Measurements from ENCODE around the gene C8B. TPM values are rescaled to one million over a fixed set of nuclear protein-coding genes. Genes with fewer than 3 reads are reported as not detected.

The C8B gene
- total RNA-seq, 1 donor from 2014 or later = not detected

DNA sequence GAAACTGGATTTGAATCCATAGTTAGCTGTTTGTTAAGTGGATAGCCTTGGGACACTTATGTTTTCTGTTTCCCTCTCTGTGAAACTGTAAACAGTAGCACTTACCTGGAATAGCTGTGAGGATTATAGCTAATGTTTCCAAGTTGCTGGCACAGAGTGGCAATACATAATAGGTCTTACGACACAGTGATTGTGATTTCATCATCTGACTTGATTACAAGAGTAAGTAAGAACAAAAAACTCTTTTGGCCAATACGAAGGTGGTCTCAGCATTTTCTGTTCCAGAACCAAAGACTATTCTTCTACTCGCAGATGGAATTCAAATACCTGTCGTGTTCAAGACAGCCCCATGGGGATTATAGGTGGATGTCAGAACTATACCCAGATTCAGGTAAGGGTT is 2.1 kb downstream of the C8B start:
- Histone ChIP-seq H3K27ac (ENCODE audit: low read depth, low read length) (no peak overlapping the region), H3K4me3 (ENCODE audit: low read length in 3 of 3) (no peak overlapping the region), H3K4me1 (ENCODE audit: control insufficient read depth in 3 of 3, insufficient read depth in 3 of 3, low read length in 3 of 3) (no peaks in the 10 kb centered on the region), H3K36me3 (ENCODE audit: control insufficient read depth in 3 of 3, insufficient read depth in 3 of 3, low read length in 3 of 3) (no peaks in the 10 kb centered on the region), H3K9ac (ENCODE audit: low read depth in 1 of 3, low read length in 3 of 3) (no peak overlapping the region), H3K9me3 (ENCODE audit: control insufficient read depth in 3 of 3, low read length in 3 of 3) (no peaks in the 10 kb centered on the region), H3K27me3 (ENCODE audit: control insufficient read depth in 3 of 3, insufficient read depth in 3 of 3, low read length in 3 of 3) (no peaks in the 10 kb centered on the region)

DNA sequence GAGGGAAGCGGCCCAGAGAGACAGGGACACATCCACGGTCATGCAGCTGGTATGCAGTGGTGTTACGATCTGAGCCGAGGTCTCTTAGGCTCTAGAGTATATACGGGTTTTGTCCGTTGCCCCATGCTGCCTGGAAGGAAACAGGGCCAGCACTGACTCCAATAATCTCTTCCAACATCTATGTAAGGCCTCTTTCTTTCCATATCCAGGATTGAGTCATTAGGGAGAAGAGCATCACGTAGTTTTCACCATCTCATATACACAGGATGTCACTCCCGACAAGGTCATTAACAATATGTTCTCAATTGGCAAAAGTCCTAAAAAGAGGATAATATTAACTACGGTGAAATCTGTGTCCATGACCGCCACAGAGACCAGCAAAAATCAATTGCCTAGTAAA is 4.4 kb downstream of the C8B start:
- Histone ChIP-seq H3K36me3 (ENCODE audit: control insufficient read depth in 3 of 3, insufficient read depth in 3 of 3, low read length in 3 of 3) (no peaks in the 10 kb centered on the region), H3K4me1 (ENCODE audit: control insufficient read depth in 3 of 3, insufficient read depth in 3 of 3, low read length in 3 of 3) (no peaks in the 10 kb centered on the region), H3K27me3 (ENCODE audit: control insufficient read depth in 3 of 3, insufficient read depth in 3 of 3, low read length in 3 of 3) (no peaks in the 10 kb centered on the region), H3K9ac (ENCODE audit: low read depth in 1 of 3, low read length in 3 of 3) (no peak overlapping the region), H3K4me3 (ENCODE audit: low read length in 3 of 3) (no peak overlapping the region), H3K9me3 (ENCODE audit: control insufficient read depth in 3 of 3, low read length in 3 of 3) (no peaks in the 10 kb centered on the region), H3K27ac (ENCODE audit: low read depth, low read length) (no peak overlapping the region)

DNA sequence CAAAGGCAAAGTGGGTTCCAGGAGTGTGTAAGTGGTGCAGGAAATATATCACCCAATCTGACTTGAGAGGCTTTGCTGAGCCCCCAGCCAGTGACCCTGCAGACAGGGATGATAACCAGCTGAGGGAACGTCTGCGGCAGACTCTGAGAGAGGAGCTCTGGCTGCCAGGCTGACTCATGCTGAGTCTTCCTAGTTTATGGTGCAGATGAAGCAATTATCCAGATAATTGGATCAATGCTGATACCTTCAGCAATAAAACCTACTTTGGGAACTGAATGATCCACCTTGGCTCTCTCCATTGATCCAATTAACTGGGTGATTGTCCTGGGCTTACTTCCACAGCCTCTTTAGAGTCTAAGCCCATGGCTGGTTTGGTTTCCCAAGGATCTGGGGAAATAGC is 7.3 kb downstream of the C8B start:
- no peaks in the 10 kb centered on the region for H3K4me1 ChIP-seq (ENCODE audit: control insufficient read depth in 3 of 3, insufficient read depth in 3 of 3, low read length in 3 of 3)
- H3K36me3 ChIP-seq (ENCODE audit: control insufficient read depth in 3 of 3, insufficient read depth in 3 of 3, low read length in 3 of 3) = no peaks in the 10 kb centered on the region
- no peak overlapping the region for H3K9ac ChIP-seq (ENCODE audit: low read depth in 1 of 3, low read length in 3 of 3)
- H3K4me3 ChIP-seq (ENCODE audit: low read length in 3 of 3) = no peak overlapping the region
- H3K27me3 ChIP-seq (ENCODE audit: control insufficient read depth in 3 of 3, insufficient read depth in 3 of 3, low read length in 3 of 3) = peaks cover 0 to under 1% (median 0%) of the 10 kb centered on the region in 3 donors
- H3K27ac ChIP-seq (ENCODE audit: low read depth, low read length) = no peak overlapping the region
- no peaks in the 10 kb centered on the region for H3K9me3 ChIP-seq (ENCODE audit: control insufficient read depth in 3 of 3, low read length in 3 of 3)

DNA sequence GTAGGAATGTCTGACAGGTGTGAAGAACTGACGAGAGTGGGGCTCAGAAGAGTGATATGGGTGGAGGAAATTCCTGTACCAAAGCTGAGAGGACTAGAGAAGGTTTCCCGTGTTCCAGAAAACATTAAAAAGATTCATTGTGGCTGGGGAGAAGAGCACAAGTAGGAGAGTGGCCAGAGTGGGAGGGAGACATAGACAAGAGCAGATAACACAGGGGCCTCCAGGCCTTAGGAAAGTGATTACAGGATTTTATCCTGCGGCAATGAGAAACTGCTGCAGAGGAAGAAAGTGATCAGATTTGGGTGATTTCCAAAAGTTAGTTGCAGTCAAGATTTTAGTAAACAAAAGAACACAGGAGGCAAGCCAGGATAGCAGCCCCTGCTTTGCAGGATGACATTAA is 7.9 kb downstream of the C8B start:
- no peaks in the 10 kb centered on the region for H3K9me3 ChIP-seq (ENCODE audit: control insufficient read depth in 3 of 3, low read length in 3 of 3)
- H3K27me3 ChIP-seq (ENCODE audit: control insufficient read depth in 3 of 3, insufficient read depth in 3 of 3, low read length in 3 of 3) = peaks cover 0 to 3% (median 0%) of the 10 kb centered on the region in 3 donors
- no peak overlapping the region for H3K9ac ChIP-seq (ENCODE audit: low read depth in 1 of 3, low read length in 3 of 3)
- H3K4me1 ChIP-seq (ENCODE audit: control insufficient read depth in 3 of 3, insufficient read depth in 3 of 3, low read length in 3 of 3) = no peaks in the 10 kb centered on the region
- H3K27ac ChIP-seq (ENCODE audit: low read depth, low read length) = no peak overlapping the region
- no peaks in the 10 kb centered on the region for H3K36me3 ChIP-seq (ENCODE audit: control insufficient read depth in 3 of 3, insufficient read depth in 3 of 3, low read length in 3 of 3)
- H3K4me3 ChIP-seq (ENCODE audit: low read length in 3 of 3) = no peak overlapping the region

DNA sequence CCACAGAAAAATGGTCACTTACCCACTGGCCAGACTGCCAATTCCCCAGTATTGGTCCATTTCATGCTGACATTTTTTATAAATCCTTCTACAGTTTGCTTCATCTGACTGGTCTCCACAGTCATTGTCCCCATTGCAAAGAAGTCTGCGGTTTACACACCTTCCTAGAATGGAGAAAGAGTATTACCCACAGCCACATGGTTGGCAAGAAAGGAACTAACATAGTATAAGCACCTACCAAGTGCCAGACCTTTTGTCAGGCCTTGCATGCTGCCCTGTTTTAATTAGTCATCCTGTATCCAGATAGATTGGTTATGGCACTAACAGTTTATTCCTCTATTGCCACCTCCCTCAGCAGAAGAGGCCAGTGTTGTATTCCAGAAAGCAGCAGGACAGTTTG is 11.2 kb downstream of the C8B start:
- Histone ChIP-seq H3K9ac (ENCODE audit: low read depth in 1 of 3, low read length in 3 of 3) (no peak overlapping the region), H3K4me1 (ENCODE audit: control insufficient read depth in 3 of 3, insufficient read depth in 3 of 3, low read length in 3 of 3) (no peaks in the 10 kb centered on the region), H3K4me3 (ENCODE audit: low read length in 3 of 3) (no peak overlapping the region), H3K9me3 (ENCODE audit: control insufficient read depth in 3 of 3, low read length in 3 of 3) (no peaks in the 10 kb centered on the region), H3K27me3 (ENCODE audit: control insufficient read depth in 3 of 3, insufficient read depth in 3 of 3, low read length in 3 of 3) (peaks cover 0 to 3% (median 0%) of the 10 kb centered on the region in 3 donors), H3K36me3 (ENCODE audit: control insufficient read depth in 3 of 3, insufficient read depth in 3 of 3, low read length in 3 of 3) (no peaks in the 10 kb centered on the region), H3K27ac (ENCODE audit: low read depth, low read length) (no peak overlapping the region)

DNA sequence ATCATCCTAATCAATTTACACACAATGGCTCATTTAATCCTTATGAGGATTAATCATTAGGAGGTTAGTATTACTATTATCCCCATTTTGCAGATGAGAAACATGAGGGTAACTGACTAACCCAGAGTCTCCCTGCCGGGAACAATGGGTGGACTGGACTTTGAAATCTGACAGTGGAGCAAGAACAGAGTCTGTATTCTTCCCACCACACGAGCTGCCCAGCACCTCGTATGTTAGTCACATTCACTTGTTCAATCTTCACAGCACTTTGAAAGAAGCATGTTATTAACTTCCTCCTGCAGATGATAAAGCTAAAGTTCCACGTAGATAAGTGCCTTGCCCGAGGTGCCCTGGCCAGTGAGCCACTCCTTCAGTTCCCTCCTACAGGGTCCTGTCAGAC is 12.4 kb downstream of the C8B start:
- no peaks in the 10 kb centered on the region for H3K36me3 ChIP-seq (ENCODE audit: control insufficient read depth in 3 of 3, insufficient read depth in 3 of 3, low read length in 3 of 3)
- H3K9ac ChIP-seq (ENCODE audit: low read depth in 1 of 3, low read length in 3 of 3) = no peak overlapping the region
- H3K4me3 ChIP-seq (ENCODE audit: low read length in 3 of 3) = no peak overlapping the region
- H3K27ac ChIP-seq (ENCODE audit: low read depth, low read length) = no peak overlapping the region
- H3K4me1 ChIP-seq (ENCODE audit: control insufficient read depth in 3 of 3, insufficient read depth in 3 of 3, low read length in 3 of 3) = no peaks in the 10 kb centered on the region
- peaks cover 0 to 3% (median 0%) of the 10 kb centered on the region in 3 donors for H3K27me3 ChIP-seq (ENCODE audit: control insufficient read depth in 3 of 3, insufficient read depth in 3 of 3, low read length in 3 of 3)
- H3K9me3 ChIP-seq (ENCODE audit: control insufficient read depth in 3 of 3, low read length in 3 of 3) = no peaks in the 10 kb centered on the region

DNA sequence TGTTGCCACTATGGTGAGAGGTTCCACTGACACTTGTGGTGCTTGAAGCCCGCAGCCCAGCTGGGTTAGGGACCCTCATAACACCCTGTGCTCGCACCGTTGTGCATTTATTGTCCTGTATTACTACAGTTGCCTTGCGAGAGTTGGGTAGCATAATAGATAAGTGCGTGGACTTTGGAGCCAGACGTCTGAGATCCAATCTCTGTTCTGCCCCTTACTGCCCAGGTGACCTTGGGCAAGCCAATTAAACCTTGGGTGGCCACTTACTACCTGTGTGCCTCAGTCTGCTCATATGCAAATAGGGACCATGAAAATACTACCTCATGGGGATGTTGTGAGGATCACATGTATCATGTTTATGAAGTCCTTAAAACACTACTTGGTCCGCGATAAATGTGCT is 13.3 kb downstream of the C8B start:
- Histone ChIP-seq H3K9ac (ENCODE audit: low read depth in 1 of 3, low read length in 3 of 3) (no peak overlapping the region), H3K4me1 (ENCODE audit: control insufficient read depth in 3 of 3, insufficient read depth in 3 of 3, low read length in 3 of 3) (no peaks in the 10 kb centered on the region), H3K4me3 (ENCODE audit: low read length in 3 of 3) (no peak overlapping the region), H3K27me3 (ENCODE audit: control insufficient read depth in 3 of 3, insufficient read depth in 3 of 3, low read length in 3 of 3) (peaks cover 0 to 3% (median 0%) of the 10 kb centered on the region in 3 donors), H3K36me3 (ENCODE audit: control insufficient read depth in 3 of 3, insufficient read depth in 3 of 3, low read length in 3 of 3) (no peaks in the 10 kb centered on the region), H3K27ac (ENCODE audit: low read depth, low read length) (no peak overlapping the region), H3K9me3 (ENCODE audit: control insufficient read depth in 3 of 3, low read length in 3 of 3) (no peaks in the 10 kb centered on the region)

DNA sequence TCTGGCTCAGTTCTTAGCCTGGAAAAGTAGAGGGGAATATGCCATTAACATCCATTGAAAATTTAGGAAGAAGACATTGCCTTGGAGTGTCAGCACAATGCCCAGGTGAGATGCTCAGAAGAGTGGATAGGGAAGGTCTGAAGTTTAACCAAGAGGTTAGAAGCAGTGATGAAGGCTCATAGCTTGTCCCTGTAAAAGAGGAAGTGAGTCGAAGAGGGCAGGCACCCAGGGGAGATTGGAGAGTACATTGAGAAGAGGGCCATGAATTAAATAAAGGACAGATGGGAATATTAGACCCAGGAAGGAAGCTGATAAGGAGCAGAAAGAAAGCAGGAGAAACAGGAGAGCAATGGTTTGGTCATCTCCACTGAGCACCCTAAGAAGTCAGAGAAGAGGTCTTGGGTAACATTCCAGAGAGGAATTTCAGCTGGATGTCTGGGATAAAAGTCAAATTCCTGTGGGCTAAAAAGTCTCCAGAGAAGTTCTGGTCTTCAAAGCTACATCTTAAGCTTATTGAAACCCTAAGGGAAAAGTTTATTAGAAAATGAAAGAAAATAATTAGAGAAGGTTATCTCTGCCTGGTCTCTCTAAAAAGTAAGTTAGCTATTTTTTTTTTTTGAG is 17.3 kb downstream of the C8B start:
- H3K4me1 ChIP-seq (ENCODE audit: control insufficient read depth in 3 of 3, insufficient read depth in 3 of 3, low read length in 3 of 3) = no peaks in the 10 kb centered on the region
- no peak overlapping the region for H3K27ac ChIP-seq (ENCODE audit: low read depth, low read length)
- H3K36me3 ChIP-seq (ENCODE audit: control insufficient read depth in 3 of 3, insufficient read depth in 3 of 3, low read length in 3 of 3) = no peaks in the 10 kb centered on the region
- no peaks in the 10 kb centered on the region for H3K9me3 ChIP-seq (ENCODE audit: control insufficient read depth in 3 of 3, low read length in 3 of 3)
- peaks cover 0 to 1% (median 0%) of the 10 kb centered on the region in 3 donors for H3K27me3 ChIP-seq (ENCODE audit: control insufficient read depth in 3 of 3, insufficient read depth in 3 of 3, low read length in 3 of 3)
- no peak overlapping the region for H3K4me3 ChIP-seq (ENCODE audit: low read length in 3 of 3)
- H3K9ac ChIP-seq (ENCODE audit: low read depth in 1 of 3, low read length in 3 of 3) = no peak overlapping the region

DNA sequence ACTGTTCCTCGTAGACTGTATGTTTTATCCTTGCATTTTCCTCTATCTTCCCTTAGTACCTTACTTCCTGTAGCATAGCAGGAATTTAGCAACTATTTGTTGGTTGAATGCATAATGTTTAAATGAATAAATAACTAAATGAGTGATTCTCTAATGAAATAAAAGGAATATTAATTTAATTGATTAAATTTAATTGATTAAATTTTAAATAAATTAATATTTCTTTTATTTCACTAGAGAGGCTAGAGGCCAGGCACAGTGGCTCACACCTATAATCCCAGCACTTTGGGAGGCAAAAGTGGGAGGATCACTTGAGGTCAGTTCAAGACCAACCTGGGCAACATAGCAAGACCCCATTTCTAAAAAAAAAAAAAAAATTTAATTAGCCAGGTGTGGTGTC is 25.8 kb downstream of the C8B start:
- Histone ChIP-seq H3K9me3 (ENCODE audit: control insufficient read depth in 3 of 3, low read length in 3 of 3) (no peaks in the 10 kb centered on the region), H3K4me3 (ENCODE audit: low read length in 3 of 3) (no peak overlapping the region), H3K27ac (ENCODE audit: low read depth, low read length) (no peak overlapping the region), H3K27me3 (ENCODE audit: control insufficient read depth in 3 of 3, insufficient read depth in 3 of 3, low read length in 3 of 3) (peaks cover 0 to 6% (median 0%) of the 10 kb centered on the region in 3 donors), H3K36me3 (ENCODE audit: control insufficient read depth in 3 of 3, insufficient read depth in 3 of 3, low read length in 3 of 3) (no peaks in the 10 kb centered on the region), H3K9ac (ENCODE audit: low read depth in 1 of 3, low read length in 3 of 3) (no peak overlapping the region), H3K4me1 (ENCODE audit: control insufficient read depth in 3 of 3, insufficient read depth in 3 of 3, low read length in 3 of 3) (no peaks in the 10 kb centered on the region)

DNA sequence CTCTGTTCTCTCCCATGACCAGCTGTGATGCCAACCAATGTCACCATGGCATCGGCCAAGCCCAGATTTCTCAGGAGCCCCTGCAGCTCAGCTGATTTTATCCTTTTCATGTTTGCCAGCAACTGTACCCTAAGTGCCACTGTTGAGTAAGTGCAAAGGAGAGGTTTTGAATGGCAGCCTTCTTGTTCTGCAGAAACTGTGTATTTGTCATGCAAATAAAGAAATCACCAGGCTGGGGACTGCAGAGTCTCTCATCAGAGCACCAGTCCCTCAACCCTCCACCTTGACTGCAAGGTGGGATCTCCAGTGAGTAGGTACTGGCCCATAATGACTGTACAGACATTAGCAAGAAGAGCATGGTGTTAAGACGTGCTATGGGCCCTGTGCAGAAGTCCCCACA is 26.6 kb downstream of the C8B start:
- Histone ChIP-seq H3K9ac (ENCODE audit: low read depth in 1 of 3, low read length in 3 of 3) (no peak overlapping the region), H3K4me3 (ENCODE audit: low read length in 3 of 3) (no peak overlapping the region), H3K27me3 (ENCODE audit: control insufficient read depth in 3 of 3, insufficient read depth in 3 of 3, low read length in 3 of 3) (peaks cover 0 to 6% (median 0%) of the 10 kb centered on the region in 3 donors), H3K4me1 (ENCODE audit: control insufficient read depth in 3 of 3, insufficient read depth in 3 of 3, low read length in 3 of 3) (no peaks in the 10 kb centered on the region), H3K36me3 (ENCODE audit: control insufficient read depth in 3 of 3, insufficient read depth in 3 of 3, low read length in 3 of 3) (no peaks in the 10 kb centered on the region), H3K9me3 (ENCODE audit: control insufficient read depth in 3 of 3, low read length in 3 of 3) (no peaks in the 10 kb centered on the region), H3K27ac (ENCODE audit: low read depth, low read length) (no peak overlapping the region)
